Transverse colon (tissue), 4 donors: ENCODE measurements around the gene F3. TPM values are rescaled to one million over a fixed set of nuclear protein-coding genes. Genes with fewer than 3 reads are reported as not detected.

ENCODE experiments used
- DNase-seq: peaks from one replicate; pipeline ENCODE4 v3.0.0-alpha.2; 2019
- H3K27ac ChIP-seq, 4 donors: fragments of 200-600 bp; sonication (generic); 2 replicates each; pipeline ENCODE4 v1.5.1; 2016 to 2018; ENCODE audit warnings: inconsistent platforms in 4 of 4
- H3K27me3 ChIP-seq: fragments of 200-600 bp; sonication (generic); 2 replicates; pipeline ENCODE4 v1.5.1; 2017; ENCODE audit warnings: inconsistent platforms
- H3K36me3 ChIP-seq, 4 donors: fragments of 200-600 bp; sonication (generic); 2 replicates each; pipeline ENCODE4 v1.5.1; 2017 to 2019; ENCODE audit warnings: inconsistent platforms in 4 of 4
- H3K4me1 ChIP-seq, 4 donors: fragments of 200-600 bp; sonication (generic); 2 replicates each; pipeline ENCODE4 v1.5.1; 2017 to 2020; ENCODE audit warnings: inconsistent platforms in 4 of 4
- H3K4me3 ChIP-seq, 4 donors: fragments of 200-600 bp; sonication (generic); 1 replicate in 1 of 4; 2 replicates in 3 of 4; pipeline versions ENCODE4 v1.5.1 to v1.6.1; 2017 to 2019; ENCODE audit warnings: inconsistent platforms in 4 of 4
- H3K9me3 ChIP-seq, 2 donors: fragments of 200-600 bp; sonication (generic); 2 replicates each; pipeline ENCODE4 v1.5.1; 2017 to 2019; ENCODE audit warnings: inconsistent platforms in 2 of 2
- CTCF ChIP-seq, 5 experiments: fragments of 200-600 bp in 3 of 5; fragments of 450-650 bp in 2 of 5; sonication (generic) in 3 of 5; IDR thresholded peaks; 1 replicate in 2 of 5; 2 replicates in 3 of 5; pipeline ENCODE4 v1.5.1; 2016 to 2017; ENCODE audit warnings: antibody characterized with exemption in 5 of 5, inconsistent platforms in 3 of 5, mild to moderate bottlenecking in 2 of 5, moderate library complexity in 1 of 5
- EP300 ChIP-seq: sonication (generic); formaldehyde crosslinking; IDR thresholded peaks from one replicate; pipeline ENCODE4 v1.6.1; 2017; ENCODE audit warnings: antibody characterized with exemption, low read depth
- POLR2A ChIP-seq: fragments of 450-650 bp; IDR thresholded peaks from one replicate; pipeline ENCODE4 v1.6.1; 2016; ENCODE audit warnings: antibody characterized with exemption, mild to moderate bottlenecking, moderate library complexity
- POLR2AphosphoS5 ChIP-seq, 3 donors: sonication (generic); formaldehyde crosslinking; IDR thresholded peaks; one replicate each; pipeline ENCODE4 v1.6.1; 2016; ENCODE audit warnings: antibody characterized with exemption in 3 of 3
- whole genome bisulfite sequencing, 2 donors: methylation state at CpG; one replicate each; pipeline ENCODE4 v1.1.5; 2018; ENCODE audit warnings: low coverage in 1 of 2; 5-methylcytosine and 5-hydroxymethylcytosine counted together
- in situ Hi-C, 4 donors: fragments of 200-750 bp; cut with MboI; loops; one replicate each; pipeline versions ENCODE4 v1.15.0 to v1.15.1; 2017; ENCODE audit warnings: low sequenced_read_pairs in 3 of 4, low pct_ligation_motif_present in 1 of 4, low pct_unique_long_range_greater_than_20kb in 1 of 4
- intact Hi-C: fragments of 100-400 bp; cut with DNase I; formaldehyde crosslinking; loops from one replicate; pipeline ENCODE4 v1.15.1; 2023; ENCODE audit warnings: low total_unique reads
- total RNA-seq, 4 donors: library from RNA; depleted of rRNA; stranded (reverse); fragments of >200 nt; gene quantifications; one replicate each; pipeline ENCODE4 v1.1.0, GENCODE V29; 2016

Gene F3
- total RNA-seq, 4 donors from 2014 or later, result 35.9 to 105 (median 59.3) TPM

DNA sequence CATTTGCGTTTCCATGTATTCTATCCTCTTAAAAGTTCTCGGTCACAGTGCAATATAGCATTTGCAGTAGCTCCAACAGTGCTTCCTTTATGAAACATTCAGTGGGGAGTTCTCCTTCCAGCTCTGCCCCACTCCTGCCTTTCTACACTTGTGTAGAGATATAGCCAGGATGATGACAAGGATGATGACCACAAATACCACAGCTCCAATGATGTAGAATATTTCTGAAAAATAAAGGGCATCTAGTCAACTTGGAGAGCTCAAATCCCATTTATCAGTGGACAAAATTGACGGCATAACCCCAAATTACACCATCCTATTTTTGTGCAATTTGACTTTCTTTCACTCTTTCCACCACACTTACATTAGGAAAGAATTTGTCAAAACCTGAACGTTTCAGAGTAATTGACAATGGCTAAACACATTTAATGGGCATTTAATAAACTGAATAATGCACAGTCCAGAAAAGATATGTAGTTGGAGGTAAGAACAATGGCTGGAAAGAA is 11.1 kb downstream of the F3 start:
- peaks cover 0 to 4% (median 0%) of the 10 kb centered on the region in 4 donors for H3K36me3 ChIP-seq
- no peaks in the 10 kb centered on the region for H3K27me3 ChIP-seq
- H3K27ac ChIP-seq, result no peak overlapping the region
- TF ChIP-seq CTCF (IDR thresholded peaks at IDR 0.05), result no peak
- TF ChIP-seq POLR2A, result no peak
- no peak for TF ChIP-seq EP300
- no peak for TF ChIP-seq POLR2AphosphoS5 (IDR thresholded peaks at IDR 0.05)
- 83 to 86% methylated on average over 4 of the region's 4 CpGs for WGBS, 2 donors
- no peak overlapping the region for H3K4me3 ChIP-seq
- in situ Hi-C loops (loop anchor here in 1 of 4 donors (25.0 kb wide), 1 partner anchor 507 kb away; no protein-coding TSS in a partner anchor), intact Hi-C loops (no loop called here)
- H3K9me3 ChIP-seq, result no peaks in the 10 kb centered on the region
- no peak for DNase-seq
- peaks cover 0 to 15% (median 6%) of the 10 kb centered on the region in 4 donors for H3K4me1 ChIP-seq

GRCh38 chr1:94529416-94529815 is 12.1 kb downstream of the F3 start:
- TF ChIP-seq CTCF (IDR thresholded peaks at IDR 0.05) (no peak), POLR2A (no peak), EP300 (no peak), POLR2AphosphoS5 (IDR thresholded peaks at IDR 0.05) (no peak)
- H3K4me1 ChIP-seq, result peaks cover 0 to 15% (median 6%) of the 10 kb centered on the region in 4 donors
- H3K4me3 ChIP-seq, result no peak overlapping the region
- no peaks in the 10 kb centered on the region for H3K27me3 ChIP-seq
- intact Hi-C loops, result no loop called here
- no peaks in the 10 kb centered on the region for H3K36me3 ChIP-seq
- H3K27ac ChIP-seq, result no peak overlapping the region
- no peak for DNase-seq
- H3K9me3 ChIP-seq, result no peaks in the 10 kb centered on the region
- WGBS, 2 donors, result 93% methylated on average over 2 of the region's 2 CpGs
- in situ Hi-C loops, result loop anchor here (10.0 to 25.0 kb wide), 2 partner anchors 275 to 508 kb away; no protein-coding TSS in a partner anchor

DNA sequence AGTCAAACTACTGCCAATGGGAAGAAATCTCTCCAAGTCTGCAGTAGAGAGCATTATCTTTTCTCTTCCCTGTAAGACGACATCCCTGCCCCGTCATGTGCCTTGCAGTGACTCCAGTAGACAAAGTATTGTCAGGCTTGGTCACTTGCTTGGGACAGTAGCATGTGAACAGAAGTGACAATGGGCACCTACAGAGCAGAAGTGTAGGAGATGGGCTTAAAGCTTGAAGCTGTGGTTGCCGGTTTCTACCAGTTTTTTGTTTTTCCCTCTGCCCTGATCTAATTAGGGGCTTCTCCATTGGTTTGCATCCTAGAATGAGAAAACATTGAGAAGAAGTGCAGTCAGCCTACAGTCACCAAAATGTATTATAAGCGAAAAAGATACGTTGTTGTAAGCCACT is 12.7 kb downstream of the F3 start:
- Histone ChIP-seq H3K4me3 (no peak overlapping the region), H3K9me3 (no peaks in the 10 kb centered on the region), H3K36me3 (no peaks in the 10 kb centered on the region), H3K27me3 (no peaks in the 10 kb centered on the region), H3K4me1 (peaks cover 0 to 15% (median 6%) of the 10 kb centered on the region in 4 donors), H3K27ac (no peak overlapping the region)
- TF ChIP-seq POLR2AphosphoS5 (IDR thresholded peaks at IDR 0.05), result no peak
- no peak for TF ChIP-seq CTCF (IDR thresholded peaks at IDR 0.05)
- TF ChIP-seq POLR2A, result no peak
- TF ChIP-seq EP300, result no peak
- intact Hi-C loops, result no loop called here
- in situ Hi-C loops, result loop anchor here (10.0 to 25.0 kb wide), 2 partner anchors 276 to 508 kb away; no protein-coding TSS in a partner anchor
- 87 to 100% methylated on average over 4 to 5 of the region's 5 CpGs for WGBS, 2 donors
- no peak for DNase-seq

- Histone ChIP-seq H3K9me3 (no peaks in the 10 kb centered on the region), H3K27ac (no peak overlapping the region), H3K4me1 (peaks cover 0 to 13% (median 6%) of the 10 kb centered on the region in 4 donors), H3K36me3 (no peaks in the 10 kb centered on the region), H3K27me3 (no peaks in the 10 kb centered on the region), H3K4me3 (no peak overlapping the region)
- in situ Hi-C loops (loop anchor here (10.0 to 25.0 kb wide), 2 partner anchors 277 to 509 kb away; no protein-coding TSS in a partner anchor), intact Hi-C loops (no loop called here)
- DNase-seq, result no peak
- TF ChIP-seq POLR2AphosphoS5 (IDR thresholded peaks at IDR 0.05), result no peak
- 45 to 75% methylated on average over 1 of the region's 1 CpG for WGBS, 2 donors
These were observed 13.3 kb downstream of the F3 start for GRCh38 chr1:94528299-94528698.
